ENCODE data around the gene UFL1.

GRCh38 chr6:96576221-96576620 is 54.6 kb downstream of the UFL1 start:
- TF ChIP-seq, protein P1, sequence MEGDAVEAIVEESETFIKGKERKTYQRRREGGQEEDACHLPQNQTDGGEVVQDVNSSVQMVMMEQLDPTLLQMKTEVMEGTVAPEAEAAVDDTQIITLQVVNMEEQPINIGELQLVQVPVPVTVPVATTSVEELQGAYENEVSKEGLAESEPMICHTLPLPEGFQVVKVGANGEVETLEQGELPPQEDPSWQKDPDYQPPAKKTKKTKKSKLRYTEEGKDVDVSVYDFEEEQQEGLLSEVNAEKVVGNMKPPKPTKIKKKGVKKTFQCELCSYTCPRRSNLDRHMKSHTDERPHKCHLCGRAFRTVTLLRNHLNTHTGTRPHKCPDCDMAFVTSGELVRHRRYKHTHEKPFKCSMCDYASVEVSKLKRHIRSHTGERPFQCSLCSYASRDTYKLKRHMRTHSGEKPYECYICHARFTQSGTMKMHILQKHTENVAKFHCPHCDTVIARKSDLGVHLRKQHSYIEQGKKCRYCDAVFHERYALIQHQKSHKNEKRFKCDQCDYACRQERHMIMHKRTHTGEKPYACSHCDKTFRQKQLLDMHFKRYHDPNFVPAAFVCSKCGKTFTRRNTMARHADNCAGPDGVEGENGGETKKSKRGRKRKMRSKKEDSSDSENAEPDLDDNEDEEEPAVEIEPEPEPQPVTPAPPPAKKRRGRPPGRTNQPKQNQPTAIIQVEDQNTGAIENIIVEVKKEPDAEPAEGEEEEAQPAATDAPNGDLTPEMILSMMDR (IDR thresholded peaks at IDR 0.05; ENCODE audit: low read length), result no peak
- no peak for TF ChIP-seq EZH2 (IDR thresholded peaks at IDR 0.05; ENCODE audit: borderline replicate concordance, low read length)

Data from OCI-LY1 (cell line).